A673 (cell line): Measurements from ENCODE around the gene ACRV1.

Source experiments
- CTCF ChIP-seq: fragments of 300-800, 200-600 bp; sonication (generic); conservative IDR thresholded peaks from 2 replicates; pipeline ENCODE4 v1.5.1; 2017; ENCODE audit warnings: low read depth, mild to moderate bottlenecking, antibody characterized with exemption, low read length, moderate library complexity, mixed read lengths
- EZH2 ChIP-seq: fragments of 200-600 bp; sonication (generic); IDR thresholded peaks from 2 replicates; pipeline ENCODE4 v1.6.1; 2017; ENCODE audit warnings: borderline replicate concordance, low read depth, mild to moderate bottlenecking, mixed read lengths, antibody characterized with exemption, low read length; ENCODE audit not compliant: poor library complexity, severe bottlenecking

DNA sequence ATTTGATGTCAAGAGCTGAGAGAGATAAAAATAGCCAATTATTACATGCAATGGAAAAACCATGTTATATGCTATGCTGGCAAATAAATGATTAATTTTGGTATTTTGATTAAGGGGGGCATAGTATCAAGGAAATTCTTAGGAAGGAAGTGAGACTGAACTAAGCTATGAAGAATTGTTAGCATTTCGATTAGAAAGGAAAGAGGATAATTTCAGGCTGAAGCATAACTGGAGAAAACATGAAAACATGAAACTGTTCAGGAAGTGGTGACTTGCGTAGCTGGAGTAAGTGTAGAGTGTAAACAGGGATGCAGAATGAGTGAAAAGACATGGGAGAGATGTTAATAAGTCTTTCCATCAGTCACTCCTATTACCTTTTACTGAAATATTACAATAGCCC lies 6.4 kb downstream of the ACRV1 start:
- TF ChIP-seq CTCF (no peak), EZH2 (no peak)
